Femur (tissue), 1 donor: Measurements from ENCODE around the gene CDH23.
A peak's percentile ranks its signal among the peaks of the same experiment; 100 is the strongest.
"Not testable (repeated sequence)": the region's sequence is repeated elsewhere in the genome, so short reads cannot be mapped to it uniquely, and the experiment has no call there.

Experiments
- DNase-seq: peaks from one replicate; pipeline ENCODE4 v3.0.0-alpha.2; 2017

CDH23 gene

DNA sequence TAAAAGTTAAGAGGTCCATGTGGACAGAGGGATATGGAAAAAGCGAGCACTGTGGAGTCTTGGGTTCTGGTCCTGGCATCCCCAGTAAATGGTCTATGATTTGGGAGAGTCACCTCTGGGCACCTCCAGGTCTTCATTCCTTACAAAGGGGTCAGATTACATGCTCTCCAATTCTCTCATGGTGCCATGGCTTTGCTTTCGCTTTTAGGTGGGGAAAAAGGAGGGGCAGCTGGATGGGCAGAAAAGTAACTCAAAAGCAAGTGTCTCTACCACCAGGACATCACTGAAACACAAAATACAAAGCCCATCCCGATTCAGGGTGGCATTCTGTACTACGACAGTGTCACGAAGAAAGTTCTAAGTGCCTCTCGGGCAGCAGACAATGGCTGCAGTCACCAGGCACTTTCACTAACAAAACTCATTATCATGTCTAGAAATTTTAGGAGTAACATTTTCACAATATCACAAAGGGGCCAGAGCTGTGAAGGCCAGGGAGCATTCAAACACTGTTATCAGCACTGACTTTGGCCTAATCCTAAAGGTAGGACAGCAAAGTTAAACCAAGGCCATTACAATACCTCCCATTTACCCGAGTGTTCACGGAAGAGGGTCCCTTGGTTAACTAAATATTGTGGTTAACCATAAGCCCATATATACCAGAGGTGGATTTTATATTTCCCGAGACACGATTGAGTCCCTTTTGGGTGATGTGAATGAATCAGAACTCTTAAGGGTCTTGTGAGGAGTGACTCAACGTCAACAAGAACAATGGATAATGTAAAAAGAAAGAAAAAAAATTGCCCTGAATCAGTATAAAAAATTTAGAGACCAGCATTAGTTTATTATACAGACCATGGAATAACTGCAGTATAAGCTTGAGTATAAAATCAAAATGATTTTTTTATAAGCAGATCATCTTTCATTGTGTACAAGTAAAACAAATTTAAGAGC lies 451.9 kb downstream of the CDH23 start:
- no peak for DNase-seq

DNA sequence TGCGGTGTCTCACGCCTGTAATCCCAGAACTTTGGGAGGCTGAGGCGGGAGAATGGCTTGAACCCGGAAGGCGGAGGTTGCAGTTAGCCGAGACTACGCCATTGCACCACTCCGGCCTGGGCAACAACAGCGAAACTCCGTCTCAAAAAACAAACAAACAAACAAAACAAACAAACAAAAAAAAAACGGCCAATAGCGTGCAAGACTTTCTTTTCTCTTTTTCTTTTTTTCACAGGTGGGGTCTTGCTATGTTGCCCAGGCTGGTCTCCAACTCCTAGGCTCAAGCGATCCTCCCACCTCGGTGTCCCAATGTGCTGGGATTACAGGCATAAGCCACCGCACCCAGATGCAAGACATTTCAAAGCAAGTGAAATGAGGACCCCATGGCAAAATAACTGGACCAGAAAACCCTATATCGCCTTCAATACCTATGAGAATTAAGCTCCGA lies 452.8 kb downstream of the CDH23 start:
- DNase-seq = no peak

DNA sequence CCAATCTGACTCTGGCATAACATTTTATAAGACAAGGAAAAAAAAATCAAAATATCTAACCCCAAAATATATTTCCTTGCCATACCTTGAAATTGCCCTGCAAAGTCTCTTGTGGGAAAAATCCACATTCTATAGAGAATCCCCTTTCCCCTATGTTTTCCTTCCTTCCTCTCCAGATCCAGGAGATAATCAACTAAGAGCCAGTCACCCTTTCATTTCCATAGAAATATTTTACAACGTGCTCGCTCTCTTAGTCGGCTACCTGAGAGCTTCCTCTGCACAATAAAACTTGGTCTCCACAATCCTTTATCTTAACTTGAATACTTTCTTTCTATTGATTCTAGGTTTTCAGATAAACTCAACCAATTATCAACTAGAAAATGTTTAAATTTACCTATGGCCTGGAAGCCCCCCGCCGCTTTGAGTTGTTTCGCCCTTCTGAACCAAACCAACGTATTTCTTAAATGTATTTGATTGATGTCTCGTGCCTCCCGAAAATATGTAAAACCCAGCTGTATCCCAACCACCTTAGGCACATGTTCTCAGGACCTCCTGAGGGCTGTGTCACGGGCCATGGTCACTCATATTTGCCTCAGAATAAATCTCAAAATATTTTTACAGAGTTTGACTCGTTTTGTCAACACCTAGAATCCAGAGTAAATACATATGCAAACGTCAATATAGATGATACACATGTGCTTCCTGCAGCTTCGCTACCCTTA lies 453.5 kb downstream of the CDH23 start:
- no peak for DNase-seq

DNA sequence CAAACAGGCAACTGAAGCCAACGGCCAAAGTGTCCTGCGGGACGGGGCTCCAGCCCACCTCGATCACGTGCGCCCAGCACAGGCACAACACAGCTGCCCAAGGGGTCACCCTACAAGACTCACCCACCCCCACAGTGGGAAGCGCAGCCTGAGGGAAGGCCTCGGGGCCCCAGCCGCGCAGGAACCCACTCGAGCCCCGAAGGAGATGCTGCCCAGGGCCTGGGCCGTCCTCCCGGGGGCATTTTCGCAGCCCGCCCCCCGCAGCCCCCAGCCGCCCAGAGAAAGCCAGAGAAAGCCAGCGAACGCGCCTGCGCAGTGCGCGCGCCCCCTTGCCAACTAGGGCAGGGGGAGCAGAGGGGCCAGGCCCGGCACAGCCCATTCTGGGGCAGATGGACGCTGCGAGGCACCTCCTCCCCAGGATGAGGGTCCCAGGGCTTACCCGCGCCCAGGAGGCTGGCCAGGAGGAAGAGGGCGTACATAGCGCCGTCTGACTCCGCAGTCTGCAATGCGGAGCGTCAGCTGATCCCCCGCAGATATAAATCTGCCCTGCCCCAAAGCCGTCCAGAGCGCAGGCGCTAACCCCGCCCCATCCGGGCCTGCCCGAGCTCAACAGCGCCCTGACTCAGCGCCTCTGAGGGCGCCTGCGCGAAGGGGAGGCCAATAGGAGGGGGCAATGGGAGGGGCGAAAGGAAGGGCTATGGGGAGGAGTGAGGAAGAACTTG lies 454.2 kb downstream of the CDH23 start, which contains the start of gene PSAP:
PSAP (minus strand) TSS at position 509 of the 722 bp plus-strand sequence; CDS start at position 479, 30 bp downstream.
- peak; percentile 99 for DNase-seq

DNA sequence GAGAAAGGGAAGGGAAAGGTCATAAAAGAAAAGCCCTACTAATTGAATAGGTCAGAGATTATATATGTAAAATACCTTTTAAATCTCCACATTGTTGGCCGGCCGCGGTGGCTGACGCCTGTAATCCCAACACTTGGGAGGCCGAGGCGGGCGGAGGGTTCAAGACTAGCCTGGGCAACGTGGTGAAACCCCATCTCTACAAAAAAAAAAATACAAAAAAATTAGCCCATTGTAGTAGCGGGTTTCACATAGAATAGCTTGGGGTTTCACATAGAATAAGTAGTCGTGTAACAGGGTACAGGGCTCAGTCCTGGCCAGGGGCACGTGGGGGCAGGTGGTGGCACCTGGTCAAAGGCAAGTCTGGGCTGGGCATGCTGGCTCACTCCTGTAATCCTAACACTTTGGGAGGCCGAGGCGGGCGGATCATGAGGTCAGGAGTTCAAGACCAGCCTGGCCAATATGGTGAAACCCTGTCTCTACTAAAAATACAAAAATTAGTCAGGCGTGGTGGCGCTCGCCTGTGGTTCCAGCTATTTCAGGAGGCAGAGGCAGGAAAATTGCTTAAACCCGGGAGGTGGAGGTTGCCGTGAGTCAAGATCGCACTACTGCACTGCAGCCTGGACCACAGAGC lies 454.9 kb downstream of the CDH23 start:
- DNase-seq = not testable (repeated sequence)

DNA sequence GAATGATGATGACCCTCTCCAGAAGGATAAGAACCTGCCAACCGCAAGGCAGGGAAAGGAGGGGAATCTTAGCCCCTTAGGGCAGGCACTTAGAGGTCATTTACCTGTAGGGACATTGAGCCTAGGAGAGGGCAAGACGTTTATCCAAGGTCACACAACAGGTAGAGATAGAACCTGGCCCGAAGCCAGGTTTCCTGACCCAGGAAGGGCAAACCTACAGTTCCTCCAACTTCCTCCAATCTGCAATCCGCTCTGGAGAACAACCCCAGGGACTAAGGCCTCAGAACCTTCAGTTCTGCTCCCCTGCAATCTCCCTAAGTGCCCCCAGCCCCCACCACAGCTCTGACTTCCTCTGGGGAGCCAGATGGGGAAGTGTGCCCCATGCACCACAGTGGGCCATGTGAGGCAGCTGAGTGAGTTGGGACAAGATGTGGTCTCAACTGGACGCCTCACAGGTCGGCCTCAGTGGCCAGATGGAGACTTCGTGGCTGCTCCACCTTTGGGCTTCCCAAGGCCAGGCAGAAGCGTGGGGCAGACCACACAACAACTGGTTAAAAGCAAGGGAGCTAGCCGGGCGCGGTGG lies 455.7 kb downstream of the CDH23 start:
- DNase-seq = peak; percentile 53

DNA sequence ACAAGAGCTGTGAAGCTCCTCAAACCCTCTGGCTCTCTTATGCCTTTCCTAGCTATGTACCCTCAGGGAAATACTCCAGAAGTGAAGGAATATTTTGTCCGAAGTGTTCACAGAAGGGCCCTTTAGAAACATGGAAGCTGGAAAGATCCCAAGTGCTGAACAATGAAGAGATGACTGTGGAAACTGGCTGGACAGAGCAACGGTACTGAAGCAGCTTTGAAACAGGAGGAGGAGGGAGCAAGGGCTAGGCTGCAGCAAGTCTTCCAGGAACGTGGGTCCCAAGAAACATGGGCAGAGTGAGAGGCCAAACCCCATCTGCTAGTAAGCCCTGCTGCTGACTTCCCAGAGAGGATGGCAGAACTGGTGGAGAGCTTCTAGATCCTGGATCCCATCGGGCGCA lies 457.3 kb downstream of the CDH23 start:
- no peak for DNase-seq

DNA sequence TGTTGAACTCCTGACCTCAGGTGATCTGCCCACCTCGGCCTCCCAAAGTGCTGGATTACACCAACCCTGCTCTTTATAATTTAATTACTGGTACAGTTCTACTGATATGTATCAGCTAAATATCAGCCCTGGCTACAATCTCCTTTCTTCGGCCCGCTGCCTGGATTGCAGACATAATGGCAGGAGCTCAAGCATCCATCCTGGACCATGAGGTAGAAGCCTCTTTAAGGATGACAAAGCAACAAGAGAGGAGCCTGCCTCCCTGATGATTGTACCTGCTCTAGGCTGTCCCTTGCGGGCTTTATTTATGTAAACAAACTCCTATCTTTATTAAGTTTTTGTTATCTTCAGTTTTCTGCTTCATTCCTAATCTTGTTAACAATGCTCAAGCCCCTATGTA lies 459.9 kb downstream of the CDH23 start:
- no peak for DNase-seq

DNA sequence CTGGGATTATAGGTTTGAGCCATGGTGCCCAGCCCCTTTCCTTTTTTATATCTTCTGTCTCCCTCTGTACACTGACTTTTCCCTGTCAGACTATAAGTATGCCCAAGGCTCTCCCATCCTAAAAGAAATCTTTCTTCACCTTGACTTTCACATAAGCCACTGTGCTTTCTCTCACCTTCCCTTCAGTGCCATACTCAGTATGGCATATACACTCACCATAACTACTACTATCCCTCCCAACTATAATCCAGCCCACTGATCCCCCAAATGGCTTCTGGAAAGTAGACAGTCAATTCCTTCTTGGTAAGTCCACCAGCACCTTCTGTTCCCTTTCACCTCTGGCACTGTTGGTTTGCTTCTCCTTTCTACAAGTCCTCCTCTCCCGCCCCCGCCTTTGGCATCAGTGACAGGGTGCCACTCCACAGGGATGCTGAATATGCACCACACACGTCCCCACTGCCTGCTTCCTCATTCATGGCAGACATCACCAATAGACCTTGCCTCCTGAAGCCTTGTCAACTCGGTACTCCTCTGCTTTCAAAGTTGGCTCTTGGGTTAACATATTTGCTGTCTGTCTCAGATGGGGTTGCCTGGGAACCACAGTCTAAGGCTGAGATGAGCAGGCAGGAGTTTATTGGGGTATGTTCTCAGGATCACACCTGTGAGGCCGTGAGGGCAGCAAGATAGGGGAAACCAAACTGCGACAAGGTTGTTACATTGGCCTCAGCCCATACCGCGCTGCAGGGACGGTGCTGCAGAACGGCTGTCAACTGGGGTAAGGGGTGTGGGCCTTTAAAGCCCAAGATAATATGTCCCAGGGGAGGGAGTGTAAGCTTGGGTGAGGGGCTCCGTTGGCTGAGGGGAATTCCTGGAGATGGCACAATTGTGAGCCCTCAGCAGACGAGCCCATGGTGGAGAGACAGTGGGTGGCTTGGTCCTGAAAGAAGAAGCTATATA lies 461.5 kb downstream of the CDH23 start:
- no peak for DNase-seq

DNA sequence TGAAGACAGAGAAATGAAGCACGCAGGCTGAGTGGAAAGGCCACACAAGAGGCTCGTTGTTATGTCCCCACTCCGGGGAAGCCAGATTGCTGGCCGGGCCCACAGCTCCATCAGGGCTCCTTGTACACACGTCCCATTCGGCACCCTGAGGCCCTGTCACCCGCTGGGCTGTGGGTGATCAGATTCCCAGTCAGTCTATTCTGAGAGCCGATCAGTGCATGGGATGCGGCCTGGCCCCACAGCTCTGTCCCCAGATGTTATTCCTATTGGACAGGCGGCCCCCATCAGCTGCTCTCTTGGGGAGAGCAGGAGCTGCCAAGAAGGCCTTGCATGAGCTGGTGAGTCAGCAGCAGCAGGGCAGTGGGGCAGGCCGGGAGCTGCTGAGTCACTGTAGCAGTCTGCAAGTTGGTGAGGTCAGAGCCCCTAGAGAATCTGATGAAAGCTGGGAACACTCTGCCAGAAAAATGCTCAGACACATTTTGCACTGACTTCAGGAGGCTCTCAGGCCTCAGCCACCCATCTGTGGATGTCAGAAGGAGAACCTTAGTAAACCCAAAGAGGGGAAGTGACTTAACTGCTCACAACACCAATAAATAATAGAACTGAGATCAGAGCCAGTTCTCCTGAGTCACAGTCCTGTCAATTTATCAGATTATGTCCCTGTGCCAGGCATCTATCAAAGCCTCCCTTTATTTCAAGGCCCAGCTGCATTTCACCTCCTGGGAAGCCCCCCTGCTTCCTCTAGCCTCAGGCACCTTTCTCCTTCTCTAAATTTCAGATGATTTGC lies 463.7 kb downstream of the CDH23 start:
- peak; percentile 94 for DNase-seq

DNA sequence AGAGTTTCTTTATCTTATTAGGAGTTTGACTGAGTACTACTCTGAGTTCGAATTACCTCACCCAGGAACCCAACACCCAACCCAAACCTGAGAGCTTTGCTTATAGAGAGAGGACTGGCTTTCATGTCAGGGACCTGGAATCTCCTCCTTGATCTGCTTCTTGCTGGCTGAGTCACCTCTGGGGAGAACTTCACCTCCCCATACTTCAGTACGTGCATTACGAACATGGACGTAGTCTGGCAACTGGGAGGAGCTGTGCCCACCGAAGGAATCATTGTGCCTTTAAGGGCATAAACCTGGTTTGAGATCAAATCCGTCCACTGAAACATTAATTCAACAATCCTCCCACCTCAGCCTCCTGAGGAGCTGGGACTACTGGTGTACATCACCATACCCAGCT lies 466.5 kb downstream of the CDH23 start:
- no peak for DNase-seq

DNA sequence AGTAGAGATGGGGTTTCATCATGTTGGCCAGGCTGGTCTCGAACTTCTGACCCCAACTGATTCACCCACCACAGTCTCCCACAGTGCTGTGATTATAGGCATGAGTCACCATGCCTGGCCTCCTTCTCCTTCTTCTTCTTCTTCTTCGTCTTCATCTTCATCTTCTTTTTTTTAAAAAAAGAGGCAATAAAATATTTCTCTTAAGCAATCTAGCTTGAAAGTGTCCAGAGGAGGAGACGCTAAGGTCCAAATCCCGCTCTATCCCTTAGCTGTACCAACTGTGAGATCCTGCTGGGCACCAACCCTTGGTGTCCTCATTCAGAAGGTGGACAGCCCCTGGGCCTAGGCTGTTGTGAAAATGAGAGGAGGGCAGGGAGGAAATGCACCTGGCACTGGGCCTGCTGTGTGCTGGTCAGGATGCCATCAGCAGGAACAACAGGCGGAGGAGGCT lies 468.2 kb downstream of the CDH23 start:
- no peak for DNase-seq
